GM21723 (cell line): Measurements from ENCODE around the gene LMO4.
A peak's percentile ranks its signal among the peaks of the same experiment; 100 is the strongest.

Source experiments
- ATAC-seq: cut with Tn5 transposase; IDR thresholded peaks from one replicate; pipeline ENCODE4 v1.9.1; 2021; ENCODE audit warnings: mild to moderate bottlenecking, moderate library complexity; ENCODE audit not compliant: unreplicated experiment

Gene LMO4

GRCh38 chr1:87328272-87329050 is at the start of gene LMO4:
TSS of gene LMO4 (plus strand) at chr1:87328880. CDS start at chr1:87332016, 3,136 bp downstream.
- ATAC-seq = peak; percentile 80

GRCh38 chr1:87279536-87279875 is 49.2 kb upstream of the LMO4 start:
- ATAC-seq = no peak

GRCh38 chr1:87279966-87280535 is 48.6 kb upstream of the LMO4 start:
- no peak for ATAC-seq

GRCh38 chr1:87284456-87285240 is 44.0 kb upstream of the LMO4 start:
- ATAC-seq = no peak

- ATAC-seq = no peak
Observed at GRCh38 chr1:87291107-87291506, 37.6 kb upstream of the LMO4 start.

- ATAC-seq = peak; percentile 63
Observed at GRCh38 chr1:87292684-87293493, 35.8 kb upstream of the LMO4 start.

- no peak for ATAC-seq
Observed at GRCh38 chr1:87294633-87295032, 34.0 kb upstream of the LMO4 start.

GRCh38 chr1:87295445-87296110 is 33.1 kb upstream of the LMO4 start:
- no peak for ATAC-seq

- no peak for ATAC-seq
Observed at GRCh38 chr1:87296206-87296605, 32.5 kb upstream of the LMO4 start.

- ATAC-seq = no peak
Observed at GRCh38 chr1:87299661-87300060, 29.0 kb upstream of the LMO4 start.

- no peak for ATAC-seq
Observed at GRCh38 chr1:87300628-87301027, 28.1 kb upstream of the LMO4 start.

- ATAC-seq = no peak
Observed at GRCh38 chr1:87305151-87305550, 23.5 kb upstream of the LMO4 start.

- no peak for ATAC-seq
Observed at GRCh38 chr1:87305762-87306161, 22.9 kb upstream of the LMO4 start.

GRCh38 chr1:87307306-87307705 is 21.4 kb upstream of the LMO4 start:
- ATAC-seq = no peak

- ATAC-seq = no peak
Observed at GRCh38 chr1:87307931-87308330, 20.7 kb upstream of the LMO4 start.

GRCh38 chr1:87314091-87314490 is 14.6 kb upstream of the LMO4 start:
- ATAC-seq = no peak

- no peak for ATAC-seq
Observed at GRCh38 chr1:87318056-87318650, 10.5 kb upstream of the LMO4 start.

GRCh38 chr1:87318806-87319205 is 9.9 kb upstream of the LMO4 start:
- no peak for ATAC-seq

- no peak for ATAC-seq
Observed at GRCh38 chr1:87325982-87326738, 2.5 kb upstream of the LMO4 start.
